NCI-H82 treated with DMSO at 0.1 percent for 48 hours (cell line): ENCODE data around the gene ADAM11.

Experiments
- DNase-seq: peaks from one replicate; lab custom pipeline; 2025; ENCODE audit not compliant: unreplicated experiment; lab: John Stamatoyannopoulos, UW

Gene ADAM11

GRCh38 chr17:44775136-44775837 lies 16.5 kb downstream of the ADAM11 start:
- DNase-seq = peak; percentile 98

GRCh38 chr17:44775838-44776621 lies 17.2 kb downstream of the ADAM11 start:
- no peak for DNase-seq

GRCh38 chr17:44776628-44777393 lies 18.0 kb downstream of the ADAM11 start:
- no peak for DNase-seq

GRCh38 chr17:44777394-44778348 lies 18.9 kb downstream of the ADAM11 start:
- no peak for DNase-seq

GRCh38 chr17:44778656-44779210 lies 19.9 kb downstream of the ADAM11 start:
- DNase-seq = no peak

- peak; percentile 67 for DNase-seq
Measured at GRCh38 chr17:44779211-44780025, 20.6 kb downstream of the ADAM11 start.

GRCh38 chr17:44780161-44780560 lies 21.4 kb downstream of the ADAM11 start:
- DNase-seq = no peak

- no peak for DNase-seq
Measured at GRCh38 chr17:44780845-44781480, 22.2 kb downstream of the ADAM11 start.

- no peak for DNase-seq
Measured at GRCh38 chr17:44781551-44782325, 22.9 kb downstream of the ADAM11 start.

- DNase-seq = no peak
Measured at GRCh38 chr17:44782326-44782850, 23.6 kb downstream of the ADAM11 start.

- DNase-seq = no peak
Measured at GRCh38 chr17:44785921-44786320, 27.1 kb downstream of the ADAM11 start.

- DNase-seq = no peak
Measured at GRCh38 chr17:44786551-44787081, 27.8 kb downstream of the ADAM11 start.

- DNase-seq = no peak
Measured at GRCh38 chr17:44787271-44787940, 28.6 kb downstream of the ADAM11 start.

- no peak for DNase-seq
Measured at GRCh38 chr17:44788139-44788538, 29.4 kb downstream of the ADAM11 start.

GRCh38 chr17:44792276-44792675 lies 33.5 kb downstream of the ADAM11 start:
- no peak for DNase-seq

GRCh38 chr17:44793885-44794842 lies 35.4 kb downstream of the ADAM11 start:
- DNase-seq = no peak
